ENCODE results near the gene OXCT1.

DNA sequence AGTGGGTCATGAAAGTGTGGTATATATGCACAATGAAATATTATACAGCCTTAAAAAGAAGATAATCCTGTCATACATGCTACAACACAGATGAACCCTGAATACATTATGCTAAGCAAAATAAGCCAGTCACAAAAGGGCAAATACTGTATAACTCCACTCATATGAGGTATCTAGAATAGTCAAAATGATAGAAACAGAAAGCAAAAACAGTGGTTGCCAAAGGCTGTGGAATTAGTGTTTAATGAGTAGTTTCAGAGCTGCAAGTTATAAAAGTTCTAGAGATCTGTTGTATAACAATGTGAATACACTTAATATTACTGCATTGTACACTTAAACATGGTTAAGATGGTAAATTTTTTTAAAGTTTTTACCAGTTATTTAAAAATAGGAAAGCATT is 135.0 kb downstream of the OXCT1 start:
- TF ChIP-seq SUZ12 (IDR thresholded peaks at IDR 0.05; ENCODE audit: extremely low read depth, insufficient read depth, insufficient read length) (no peak), YY1 (IDR thresholded peaks at IDR 0.05; ENCODE audit: insufficient read depth, insufficient read length) (no peak)
